CD4-positive, CD25-positive, alpha-beta regulatory T cell (primary cell): ENCODE measurements around the gene HSPB6. TPM values are rescaled to one million over a fixed set of nuclear protein-coding genes. Genes with fewer than 3 reads are reported as not detected.

ENCODE experiments used
- ATAC-seq, 2 donors: fragments of 150-1000 bp; cut with Tn5 transposase; one replicate each; pipeline ENCODE4 v1.10.0; 2021; ENCODE audit warnings: low read depth in 2 of 2, moderate number of reproducible peaks in 2 of 2, moderate library complexity in 1 of 2
- DNase-seq, 3 donors: peaks; one replicate each; pipeline versions ENCODE4 v3.0.0 to v3.0.0-alpha.2; 2012 to 2022; ENCODE audit warnings: mixed read lengths in 1 of 3
- H3K27ac ChIP-seq: one replicate; pipeline ENCODE4 v1.7.0; 2013; ENCODE audit warnings: mild to moderate bottlenecking, low read length; ENCODE audit not compliant: insufficient read depth, poor library complexity, severe bottlenecking
- H3K27me3 ChIP-seq: one replicate; pipeline ENCODE4 v1.7.0; 2013; ENCODE audit warnings: low read length; ENCODE audit not compliant: control insufficient read depth, insufficient read depth
- H3K36me3 ChIP-seq: one replicate; pipeline ENCODE4 v1.7.0; 2013; ENCODE audit warnings: mild to moderate bottlenecking, low read length, moderate library complexity; ENCODE audit not compliant: control insufficient read depth, insufficient read depth
- H3K4me1 ChIP-seq: 2 replicates; pipeline ENCODE4 v1.7.0; 2013; ENCODE audit warnings: mild to moderate bottlenecking, low read length; ENCODE audit not compliant: insufficient read depth, control insufficient read depth, poor library complexity, severe bottlenecking
- H3K4me3 ChIP-seq: one replicate; pipeline ENCODE4 v1.7.0; 2013; ENCODE audit warnings: low read depth, mild to moderate bottlenecking, low read length, moderate library complexity
- H3K9me3 ChIP-seq, 2 experiments: 1 replicate in 1 of 2; 2 replicates in 1 of 2; pipeline ENCODE4 v1.7.0; 2013; ENCODE audit warnings: low read length in 2 of 2, mild to moderate bottlenecking in 1 of 2, moderate library complexity in 1 of 2; ENCODE audit not compliant: control insufficient read depth in 2 of 2
- H3K27ac Mint-ChIP-seq, 3 donors: one replicate each; pipeline ENCODE4 v1.8.0; 2020 to 2022; ENCODE audit warnings: mild to moderate bottlenecking in 3 of 3, mixed read lengths in 3 of 3, moderate library complexity in 2 of 3
- H3K27me3 Mint-ChIP-seq: one replicate; pipeline ENCODE4 v1.8.0; 2022; ENCODE audit warnings: mild to moderate bottlenecking, mixed read lengths
- H3K36me3 Mint-ChIP-seq: one replicate; pipeline ENCODE4 v1.8.0; 2020; ENCODE audit warnings: mixed read lengths
- H3K4me1 Mint-ChIP-seq, 4 donors: one replicate each; pipeline ENCODE4 v1.8.0; 2020 to 2022; ENCODE audit warnings: mixed read lengths in 4 of 4, mild to moderate bottlenecking in 1 of 4
- H3K4me3 Mint-ChIP-seq, 4 donors: one replicate each; pipeline ENCODE4 v1.8.0; 2020 to 2022; ENCODE audit warnings: mild to moderate bottlenecking in 4 of 4, mixed read lengths in 4 of 4, moderate library complexity in 3 of 4
- H3K9me3 Mint-ChIP-seq, 7 donors: one replicate each; pipeline ENCODE4 v1.8.0; 2020 to 2022; ENCODE audit warnings: mixed read lengths in 7 of 7, mild to moderate bottlenecking in 3 of 7, moderate library complexity in 2 of 7
- polyA plus RNA-seq, 4 donors: library from polyadenylated mRNA; unstranded; fragments of 300-500 nt; fragmentation: Illumina TruSeq; gene quantifications; one replicate each; pipeline ENCODE4 v1.2.3, GENCODE V29; 2021
- total RNA-seq: library from RNA; stranded (reverse); gene quantifications from one replicate; pipeline ENCODE4 v1.2.3, GENCODE V29; 2022

HSPB6 gene
- total and polyA plus RNA-seq, 5 donors from 2014 or later = not detected

DNA sequence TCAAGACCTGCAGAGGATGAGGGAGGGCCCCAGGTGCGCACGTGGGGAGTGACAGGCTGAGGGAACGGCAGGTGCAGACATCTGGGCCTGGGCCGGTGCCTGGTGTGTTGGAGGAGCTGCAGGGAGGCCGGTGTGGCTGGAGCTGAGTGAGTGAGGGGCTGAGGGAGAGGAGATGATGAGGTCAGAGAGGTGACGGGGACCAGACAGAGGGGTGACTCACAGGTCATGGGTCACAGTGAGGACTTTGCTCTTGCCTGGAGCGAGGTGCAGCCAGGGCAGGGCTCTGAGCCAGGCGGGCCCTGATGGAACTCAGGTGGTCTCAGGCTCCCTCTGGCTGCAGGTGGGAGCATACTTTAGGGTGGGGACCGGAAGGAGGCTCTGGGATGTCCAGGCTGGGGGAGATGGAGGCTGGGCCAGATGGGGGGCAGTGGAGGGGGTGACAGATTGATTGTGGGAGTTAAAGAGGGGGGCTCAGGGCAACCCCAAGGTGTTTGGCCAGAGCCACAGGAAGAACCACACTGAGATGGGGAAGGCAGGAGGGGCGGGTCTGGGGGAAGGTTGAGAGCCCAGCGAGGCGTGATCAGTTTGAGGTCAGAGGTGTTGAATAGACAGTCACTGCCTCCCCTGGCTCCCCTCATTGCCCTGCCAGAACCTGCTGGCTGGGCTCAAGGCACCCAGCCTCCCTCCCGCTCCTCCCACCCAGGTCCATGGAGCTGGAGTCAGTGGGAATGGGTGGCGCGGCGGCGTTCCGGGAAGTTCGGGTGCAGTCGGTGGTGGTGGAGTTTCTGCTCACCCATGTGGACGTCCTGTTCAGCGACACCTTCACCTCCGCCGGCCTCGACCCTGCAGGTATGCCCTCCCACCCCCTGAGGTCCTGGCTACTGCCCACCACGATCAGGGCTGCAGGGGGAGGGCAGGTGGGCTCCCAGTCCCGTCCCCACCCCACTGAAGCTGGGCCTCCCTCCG, 26.9 kb upstream of the HSPB6 start:
- H3K9me3 Mint-ChIP-seq = no peaks in the 10 kb centered on the region
- H3K27me3 ChIP-seq = no peaks in the 10 kb centered on the region
- no peak for ATAC-seq
- H3K27ac ChIP-seq = no peak overlapping the region
- H3K27ac Mint-ChIP-seq = no peak overlapping the region
- H3K9me3 ChIP-seq = no peaks in the 10 kb centered on the region
- peaks cover 19% of the 10 kb centered on the region for H3K36me3 Mint-ChIP-seq
- H3K27me3 Mint-ChIP-seq = no peaks in the 10 kb centered on the region
- H3K36me3 ChIP-seq = peaks cover 3% of the 10 kb centered on the region
- no peak overlapping the region for H3K4me3 Mint-ChIP-seq
- no peak for DNase-seq
- H3K4me1 Mint-ChIP-seq = peaks cover 0 to 3% (median 0%) of the 10 kb centered on the region in 4 donors
- no peaks in the 10 kb centered on the region for H3K4me1 ChIP-seq
- H3K4me3 ChIP-seq = no peak overlapping the region

DNA sequence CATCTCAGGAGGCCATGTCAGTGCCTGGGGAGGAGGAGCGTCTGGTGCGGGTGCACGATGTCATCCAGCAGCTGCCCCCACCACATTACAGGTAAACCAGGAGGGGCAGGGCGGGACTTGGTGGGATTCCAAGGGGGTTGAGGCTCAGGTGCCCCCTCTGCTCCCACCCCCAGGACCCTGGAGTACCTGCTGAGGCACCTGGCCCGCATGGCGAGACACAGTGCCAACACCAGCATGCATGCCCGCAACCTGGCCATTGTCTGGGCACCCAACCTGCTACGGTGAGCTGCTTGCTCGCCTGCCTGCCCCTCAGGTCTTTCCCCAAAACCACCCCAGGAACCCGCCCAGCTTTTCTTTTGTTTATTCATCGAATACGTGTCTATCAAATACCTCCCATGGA, 25.8 kb upstream of the HSPB6 start:
- Histone ChIP-seq H3K36me3 (peaks cover 3% of the 10 kb centered on the region), H3K4me3 (no peak overlapping the region), H3K27ac (no peak overlapping the region), H3K9me3 (no peaks in the 10 kb centered on the region), H3K27me3 (no peaks in the 10 kb centered on the region), H3K4me1 (no peaks in the 10 kb centered on the region)
- Mint-ChIP-seq H3K36me3 (peaks cover 19% of the 10 kb centered on the region), H3K4me1 (peaks cover 0 to 6% (median 0%) of the 10 kb centered on the region in 4 donors), H3K27me3 (no peaks in the 10 kb centered on the region), H3K27ac (peak overlapping the region in 1 of 3 donors; percentile 31), H3K9me3 (no peaks in the 10 kb centered on the region), H3K4me3 (no peak overlapping the region)
- DNase-seq (no peak), ATAC-seq (no peak)

DNA sequence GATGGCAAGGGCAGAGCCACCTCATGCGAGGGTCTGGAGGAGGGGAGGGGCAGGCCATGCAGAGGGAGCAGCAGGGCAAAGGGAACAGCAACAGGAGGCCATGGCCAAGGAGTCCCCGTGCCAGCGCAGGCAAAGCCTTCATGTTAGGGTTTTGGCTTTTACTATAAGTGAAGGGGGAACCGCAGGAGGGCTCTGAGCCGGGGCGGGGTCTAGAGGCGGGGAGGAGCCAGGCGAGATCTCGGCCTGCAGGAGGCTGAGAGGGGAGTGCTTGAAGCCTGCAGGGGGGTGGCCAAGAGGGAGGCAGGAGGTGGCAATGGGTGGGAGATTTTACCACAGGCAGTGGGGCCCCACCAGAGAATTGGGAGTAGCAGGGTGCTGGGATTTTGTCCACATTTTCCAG, 24.8 kb upstream of the HSPB6 start:
- no peaks in the 10 kb centered on the region for H3K4me1 ChIP-seq
- H3K4me3 ChIP-seq = no peak overlapping the region
- no peak overlapping the region for H3K27ac ChIP-seq
- Mint-ChIP-seq H3K27ac (no peak overlapping the region), H3K4me3 (no peak overlapping the region), H3K9me3 (no peaks in the 10 kb centered on the region), H3K27me3 (no peaks in the 10 kb centered on the region), H3K4me1 (peaks cover 0 to 12% (median 4%) of the 10 kb centered on the region in 4 donors), H3K36me3 (peaks cover 19% of the 10 kb centered on the region)
- no peak for DNase-seq
- H3K36me3 ChIP-seq = peaks cover 3% of the 10 kb centered on the region
- no peak for ATAC-seq
- H3K9me3 ChIP-seq = no peaks in the 10 kb centered on the region
- no peaks in the 10 kb centered on the region for H3K27me3 ChIP-seq

DNA sequence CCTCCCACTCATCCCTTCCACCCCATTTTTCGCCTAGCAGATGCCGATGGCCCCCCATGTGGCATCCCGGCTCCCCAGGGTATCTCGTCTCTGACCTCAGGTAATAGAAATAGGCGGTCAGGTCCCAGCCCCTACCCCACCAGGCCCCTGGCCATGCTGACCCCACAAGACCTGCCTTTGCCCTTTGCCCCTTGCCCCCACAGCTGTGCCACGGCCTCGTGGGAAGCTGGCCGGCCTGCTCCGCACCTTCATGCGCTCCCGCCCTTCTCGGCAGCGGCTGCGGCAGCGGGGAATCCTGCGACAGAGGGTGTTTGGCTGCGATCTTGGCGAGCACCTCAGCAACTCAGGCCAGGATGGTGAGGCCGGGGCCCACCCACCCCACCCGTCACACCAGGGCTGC, 23.9 kb upstream of the HSPB6 start:
- H3K4me3 ChIP-seq = no peak overlapping the region
- H3K27me3 ChIP-seq = no peaks in the 10 kb centered on the region
- no peaks in the 10 kb centered on the region for H3K27me3 Mint-ChIP-seq
- H3K36me3 Mint-ChIP-seq = peaks cover 19% of the 10 kb centered on the region
- no peak for ATAC-seq
- H3K36me3 ChIP-seq = peaks cover 3% of the 10 kb centered on the region
- H3K27ac ChIP-seq = no peak overlapping the region
- no peak overlapping the region for H3K27ac Mint-ChIP-seq
- peaks cover 8% of the 10 kb centered on the region for H3K4me1 ChIP-seq
- no peaks in the 10 kb centered on the region for H3K9me3 ChIP-seq
- H3K9me3 Mint-ChIP-seq = no peaks in the 10 kb centered on the region
- H3K4me3 Mint-ChIP-seq = no peak overlapping the region
- no peak for DNase-seq
- peaks cover 0 to 20% (median 7%) of the 10 kb centered on the region in 4 donors for H3K4me1 Mint-ChIP-seq

DNA sequence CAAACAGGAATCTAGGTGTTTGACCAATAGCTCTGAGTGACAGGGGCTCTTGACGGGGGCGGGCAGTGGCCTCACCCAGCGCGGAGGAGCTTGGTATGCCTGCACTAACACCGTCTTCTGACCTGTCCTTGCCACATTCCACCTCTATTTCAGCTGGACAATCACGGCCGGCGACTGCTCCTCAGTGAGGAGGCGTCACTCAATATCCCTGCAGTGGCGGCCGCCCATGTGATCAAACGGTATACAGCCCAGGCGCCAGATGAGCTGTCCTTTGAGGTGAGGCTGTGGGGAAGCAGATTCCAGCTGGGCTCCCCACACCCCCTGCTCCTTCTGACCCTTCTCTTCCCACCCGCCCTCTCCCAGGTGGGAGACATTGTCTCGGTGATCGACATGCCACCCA, 23.2 kb upstream of the HSPB6 start:
- Mint-ChIP-seq H3K36me3 (peaks cover 19% of the 10 kb centered on the region), H3K27ac (no peak overlapping the region), H3K9me3 (no peaks in the 10 kb centered on the region), H3K27me3 (no peaks in the 10 kb centered on the region), H3K4me3 (no peak overlapping the region), H3K4me1 (peaks cover 0 to 21% (median 7%) of the 10 kb centered on the region in 4 donors)
- no peak for ATAC-seq
- Histone ChIP-seq H3K4me3 (no peak overlapping the region), H3K36me3 (peaks cover 3% of the 10 kb centered on the region), H3K27me3 (no peaks in the 10 kb centered on the region), H3K4me1 (peaks cover 9% of the 10 kb centered on the region), H3K9me3 (no peaks in the 10 kb centered on the region), H3K27ac (no peak overlapping the region)
- no peak for DNase-seq

DNA sequence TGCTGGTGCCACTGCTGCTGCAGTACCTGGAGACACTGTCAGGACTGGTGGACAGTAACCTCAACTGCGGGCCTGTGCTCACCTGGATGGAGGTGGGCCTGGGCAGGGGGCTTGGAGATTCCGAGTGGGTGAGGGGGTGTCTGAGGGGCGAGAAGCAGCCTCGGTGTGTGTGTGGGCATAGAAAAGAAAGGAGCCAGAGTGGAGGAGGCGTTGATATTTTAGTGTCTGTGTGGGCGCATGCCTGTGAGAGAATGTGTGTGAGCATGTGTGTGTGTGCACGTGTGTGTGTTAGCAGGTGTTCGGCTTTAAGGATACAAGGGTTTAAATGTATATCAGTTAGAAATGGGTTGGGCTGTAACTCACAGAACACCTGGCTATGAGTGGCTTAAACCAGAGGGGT, 22.2 kb upstream of the HSPB6 start:
- ATAC-seq (no peak), DNase-seq (no peak)
- Histone ChIP-seq H3K9me3 (no peaks in the 10 kb centered on the region), H3K27ac (no peak overlapping the region), H3K4me1 (peaks cover 17% of the 10 kb centered on the region), H3K36me3 (peaks cover 3% of the 10 kb centered on the region), H3K4me3 (no peak overlapping the region), H3K27me3 (no peaks in the 10 kb centered on the region)
- H3K4me1 Mint-ChIP-seq = peaks cover 0 to 31% (median 9%) of the 10 kb centered on the region in 4 donors
- no peaks in the 10 kb centered on the region for H3K27me3 Mint-ChIP-seq
- no peak overlapping the region for H3K27ac Mint-ChIP-seq
- peaks cover 19% of the 10 kb centered on the region for H3K36me3 Mint-ChIP-seq
- H3K4me3 Mint-ChIP-seq = peak overlapping the region in 1 of 4 donors; percentile 63
- H3K9me3 Mint-ChIP-seq = no peaks in the 10 kb centered on the region

DNA sequence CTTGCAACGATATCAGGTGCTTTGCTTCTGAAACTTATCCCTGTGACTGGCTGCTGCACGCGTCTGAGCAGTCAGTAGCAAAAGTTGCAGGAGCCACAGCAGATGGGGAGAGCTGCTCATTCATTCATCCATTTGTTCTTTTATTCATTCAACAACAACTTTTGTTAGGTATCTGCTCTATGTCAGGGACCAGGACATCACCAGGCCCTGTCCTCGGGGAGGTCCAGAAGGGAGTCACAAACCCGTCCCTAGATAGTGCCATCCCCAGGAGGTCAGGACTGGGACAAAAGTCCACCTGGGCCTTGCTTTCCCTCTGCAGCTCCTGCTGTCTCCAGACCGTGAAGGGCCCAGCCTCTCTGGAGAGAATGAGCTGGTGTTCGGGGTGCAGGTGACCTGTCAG, 21.1 kb upstream of the HSPB6 start:
- H3K4me3 Mint-ChIP-seq = peak overlapping the region in 3 of 4 donors; percentile 68 to 79 (median 69)
- Histone ChIP-seq H3K4me3 (no peak overlapping the region), H3K36me3 (peaks cover 1% of the 10 kb centered on the region), H3K27me3 (no peaks in the 10 kb centered on the region), H3K9me3 (no peaks in the 10 kb centered on the region), H3K4me1 (peaks cover 17% of the 10 kb centered on the region), H3K27ac (no peak overlapping the region)
- H3K27ac Mint-ChIP-seq = peak overlapping the region in 1 of 3 donors; percentile 73
- no peaks in the 10 kb centered on the region for H3K9me3 Mint-ChIP-seq
- DNase-seq = no peak
- H3K36me3 Mint-ChIP-seq = peaks cover 13% of the 10 kb centered on the region
- no peak for ATAC-seq
- H3K4me1 Mint-ChIP-seq = peaks cover 3 to 28% (median 9%) of the 10 kb centered on the region in 4 donors
- H3K27me3 Mint-ChIP-seq = no peaks in the 10 kb centered on the region
